Stimulated activated CD8-positive, alpha-beta memory T cell treated with anti-CD3 and anti-CD28 coated beads, Interleukin-15, amount 100 ng/mL, for 48 hours (primary cell): ENCODE results near the gene GJB2.
A peak's percentile ranks its signal among the peaks of the same experiment; 100 is the strongest.

ENCODE experiments used
- DNase-seq, 2 donors: peaks; one replicate each; pipeline ENCODE4 v3.0.0-alpha.2; 2020; ENCODE audit warnings: low read depth in 2 of 2

Gene GJB2

DNA sequence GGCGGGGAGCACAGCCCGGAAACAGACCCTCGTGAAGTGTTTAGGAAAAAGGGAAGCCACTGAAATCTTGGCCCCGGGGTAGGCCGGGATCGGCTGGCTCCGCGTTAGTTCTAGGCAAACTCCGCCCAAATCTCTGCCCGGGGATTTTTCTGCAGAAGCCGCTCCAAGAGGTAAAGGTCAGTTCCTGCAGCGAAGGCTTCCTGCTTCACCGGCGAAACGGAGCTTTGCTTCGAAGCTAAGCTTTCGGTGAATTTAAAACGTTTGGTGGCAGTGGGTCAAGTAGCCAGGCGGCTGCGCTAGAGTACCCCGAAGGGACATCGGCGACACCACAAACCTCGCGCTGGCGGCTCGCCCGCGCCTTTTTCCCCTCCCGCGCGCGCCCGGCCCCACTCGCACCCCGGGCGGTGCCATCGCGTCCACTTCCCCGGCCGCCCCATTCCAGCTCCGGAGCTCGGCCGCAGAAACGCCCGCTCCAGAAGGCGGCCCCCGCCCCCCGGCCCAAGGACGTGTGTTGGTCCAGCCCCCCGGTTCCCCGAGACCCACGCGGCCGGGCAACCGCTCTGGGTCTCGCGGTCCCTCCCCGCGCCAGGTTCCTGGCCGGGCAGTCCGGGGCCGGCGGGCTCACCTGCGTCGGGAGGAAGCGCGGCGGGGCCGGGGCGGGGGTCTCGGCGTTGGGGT lies 441 bp downstream of the GJB2 start:
- DNase-seq, result no peak

DNA sequence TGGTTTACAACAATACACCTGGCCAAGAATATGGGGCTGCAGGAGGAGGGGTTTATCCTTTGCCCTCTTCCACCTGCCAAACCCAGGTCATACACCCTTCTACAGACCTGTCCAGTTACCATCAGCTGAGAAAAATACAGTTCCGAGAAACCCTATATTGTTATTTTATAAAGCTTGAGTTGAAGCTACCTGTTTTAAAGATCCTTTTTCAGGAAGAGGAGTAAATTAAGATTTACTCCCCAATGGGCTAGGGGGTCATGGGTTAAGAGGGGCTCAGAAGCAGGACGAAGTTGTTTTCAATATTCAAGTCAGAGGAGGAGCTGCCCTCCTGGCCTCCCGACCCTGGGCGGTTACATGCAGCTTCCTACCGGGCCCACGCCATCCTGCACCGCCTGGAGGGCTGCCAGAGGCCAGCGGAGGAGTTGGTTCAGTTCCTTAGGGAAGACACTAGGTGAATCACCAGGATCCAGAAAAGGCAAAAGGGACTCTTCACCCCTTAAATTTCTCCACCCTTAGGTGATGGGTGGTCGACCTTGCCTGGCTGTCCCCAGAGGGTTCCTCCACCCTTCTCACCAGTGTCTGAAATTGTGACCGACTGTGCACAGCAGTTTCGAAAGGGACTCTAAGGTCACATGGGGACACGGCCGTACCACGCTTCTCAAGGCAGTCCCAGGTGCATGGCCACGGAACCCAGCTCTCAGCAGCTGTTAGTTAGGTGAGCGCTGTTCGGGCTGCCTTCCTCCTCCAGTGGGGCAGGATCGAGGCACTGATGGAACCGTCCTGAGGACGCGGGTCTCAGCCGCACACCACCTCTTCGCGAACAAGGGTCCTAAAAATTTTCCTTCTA lies 1.2 kb downstream of the GJB2 start:
- no peak for DNase-seq

GRCh38 chr13:20190481-20191310 lies 2.0 kb downstream of the GJB2 start:
- DNase-seq, result no peak

DNA sequence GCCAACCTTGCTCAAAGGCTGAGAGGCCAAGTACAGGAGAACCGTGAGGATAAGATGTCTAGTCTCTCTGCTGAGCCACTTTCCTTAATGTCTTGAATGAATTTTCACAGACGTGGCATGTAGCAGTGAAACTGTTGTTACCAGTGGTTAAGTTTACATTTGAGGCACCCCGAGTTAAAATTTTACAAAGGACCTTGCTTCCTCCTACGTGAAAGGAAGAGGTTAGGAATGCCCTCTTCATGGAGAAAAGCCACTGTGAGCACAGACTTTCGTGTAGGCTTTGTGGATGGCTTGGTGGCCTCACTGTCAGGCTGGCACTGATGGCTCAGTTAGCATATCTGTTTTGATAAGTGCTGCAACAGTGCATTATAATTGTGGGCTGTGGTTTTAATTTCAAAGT lies 2.7 kb downstream of the GJB2 start:
- DNase-seq, result no peak

- DNase-seq, result no peak
Observed at GRCh38 chr13:20188667-20189553, 3.8 kb downstream of the GJB2 start.

GRCh38 chr13:20186771-20187170 lies 6.0 kb downstream of the GJB2 start:
- DNase-seq, result no peak

- no peak for DNase-seq
Observed at GRCh38 chr13:20185366-20186056, 7.2 kb downstream of the GJB2 start.

GRCh38 chr13:20182231-20182846 lies 10.4 kb downstream of the GJB2 start:
- DNase-seq, result no peak

- DNase-seq, result no peak
Observed at GRCh38 chr13:20181188-20181587, 11.6 kb downstream of the GJB2 start.

- DNase-seq, result no peak
Observed at GRCh38 chr13:20178156-20178555, 14.6 kb downstream of the GJB2 start.

DNA sequence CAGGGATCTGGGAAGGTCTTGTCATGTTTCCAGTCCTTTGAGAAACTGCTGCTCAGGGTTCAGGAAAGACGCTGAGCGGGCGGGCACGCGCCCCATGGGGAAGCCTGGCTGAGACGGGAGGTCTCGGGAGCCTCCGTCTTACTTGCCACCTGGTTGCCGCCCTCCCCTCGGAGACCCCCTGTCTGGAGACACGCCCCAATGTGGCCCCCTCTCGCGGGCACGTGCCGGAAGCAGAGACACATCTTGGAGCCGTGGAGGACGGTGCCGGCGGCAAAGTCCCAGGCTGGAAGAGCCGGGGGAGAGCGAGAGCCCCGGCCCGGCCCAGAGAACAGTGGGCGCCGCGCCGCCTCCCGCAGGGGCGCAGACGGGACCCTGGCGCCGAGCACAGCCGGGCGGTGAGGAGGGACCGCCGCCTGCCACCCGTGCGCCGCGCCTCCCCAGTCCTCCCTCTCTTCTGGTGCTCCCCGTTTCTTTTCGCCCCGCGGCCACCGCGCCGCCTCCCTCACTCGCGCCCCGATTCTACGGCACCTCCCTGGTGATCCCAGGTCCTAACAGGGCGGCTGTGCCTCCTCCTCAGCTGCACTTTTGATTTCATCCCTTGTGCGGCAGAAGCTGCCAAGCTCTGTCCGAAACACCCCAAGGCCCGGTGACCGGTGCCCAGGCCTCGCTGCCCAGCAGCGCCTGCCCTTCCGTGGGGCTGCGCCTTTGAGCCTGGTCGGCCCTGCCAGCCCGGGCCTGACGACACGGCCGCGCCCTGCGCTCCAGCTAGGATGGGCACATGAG lies 15.5 kb downstream of the GJB2 start:
- DNase-seq, result no peak

- no peak for DNase-seq
Observed at GRCh38 chr13:20175907-20176652, 16.7 kb downstream of the GJB2 start.

DNA sequence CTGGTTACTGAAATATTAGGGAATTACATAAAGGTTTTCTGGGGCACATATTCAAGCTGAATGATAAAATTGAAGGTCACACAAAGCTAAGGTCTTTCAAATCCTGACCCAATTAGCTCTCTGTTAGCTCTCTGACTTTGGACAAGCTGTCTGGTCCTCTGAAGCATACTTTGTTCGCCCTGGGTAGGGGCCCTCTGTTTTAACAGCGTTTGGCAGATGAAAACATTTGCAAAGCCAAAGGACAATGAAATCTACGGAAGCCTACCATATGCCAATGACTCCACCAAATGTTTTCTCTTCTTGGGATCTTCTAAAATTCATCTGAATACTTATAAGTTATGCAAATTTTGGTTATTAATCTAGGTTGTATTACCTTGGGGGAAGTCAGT lies 17.3 kb downstream of the GJB2 start:
- DNase-seq, result no peak

DNA sequence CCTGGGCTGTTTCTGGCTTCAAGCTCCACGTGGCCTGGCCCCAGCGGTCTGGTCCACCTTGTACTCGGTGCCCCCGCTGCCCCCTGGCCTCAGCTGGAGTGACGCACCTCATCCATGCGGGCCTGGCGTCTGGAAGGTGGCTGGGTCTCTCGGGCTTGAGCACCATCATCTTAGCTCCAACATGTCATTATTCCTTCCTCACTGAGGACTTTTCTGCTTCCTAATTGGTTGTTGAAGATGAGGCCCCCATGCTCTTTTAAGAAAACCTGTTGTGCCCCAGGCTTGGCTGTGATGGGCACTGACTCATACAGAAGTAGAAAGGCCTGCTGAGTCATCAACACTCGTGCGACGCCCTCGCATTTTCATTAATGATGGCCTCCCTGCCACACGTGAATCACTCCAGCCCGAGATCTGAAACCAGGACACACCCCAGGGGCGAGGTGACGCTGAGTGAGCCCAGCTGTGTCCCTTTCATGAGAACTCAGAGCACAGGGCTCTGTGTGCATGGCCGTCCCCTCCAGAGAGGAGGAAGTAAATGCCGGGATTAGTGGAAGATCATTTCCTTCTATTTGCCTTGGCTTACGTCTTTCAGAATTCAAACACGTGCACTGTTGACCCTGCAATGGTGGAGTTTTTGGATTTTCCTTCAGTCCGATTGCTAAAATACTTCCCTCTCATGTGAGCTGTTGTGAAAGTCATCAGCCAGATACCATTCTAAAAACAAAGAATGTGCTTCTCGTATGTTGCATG lies 17.9 kb downstream of the GJB2 start:
- DNase-seq, result peak; percentile 66 to 71

- no peak for DNase-seq
Observed at GRCh38 chr13:20173116-20173746, 19.5 kb downstream of the GJB2 start.

DNA sequence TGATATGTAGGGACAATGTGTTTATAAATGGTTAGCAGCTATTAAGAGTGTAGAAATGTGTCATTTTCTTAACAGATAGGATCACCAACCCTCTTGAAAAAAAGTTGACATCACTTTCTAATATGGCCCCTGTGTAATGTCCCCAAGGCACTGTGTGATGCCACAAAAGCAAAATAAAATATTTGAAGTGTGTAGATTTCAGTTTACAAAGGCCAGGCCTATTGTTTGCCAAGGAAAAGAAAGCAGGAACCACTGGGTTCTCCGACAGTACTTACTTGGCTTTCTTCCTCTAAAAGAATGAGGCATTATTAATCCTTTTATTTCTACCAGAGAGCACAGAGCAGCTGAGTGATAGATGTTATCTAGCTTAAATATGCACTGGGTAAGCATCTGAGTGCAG lies 21.4 kb downstream of the GJB2 start:
- no peak for DNase-seq

GRCh38 chr13:20170921-20171320 lies 21.8 kb downstream of the GJB2 start:
- DNase-seq, result no peak

DNA sequence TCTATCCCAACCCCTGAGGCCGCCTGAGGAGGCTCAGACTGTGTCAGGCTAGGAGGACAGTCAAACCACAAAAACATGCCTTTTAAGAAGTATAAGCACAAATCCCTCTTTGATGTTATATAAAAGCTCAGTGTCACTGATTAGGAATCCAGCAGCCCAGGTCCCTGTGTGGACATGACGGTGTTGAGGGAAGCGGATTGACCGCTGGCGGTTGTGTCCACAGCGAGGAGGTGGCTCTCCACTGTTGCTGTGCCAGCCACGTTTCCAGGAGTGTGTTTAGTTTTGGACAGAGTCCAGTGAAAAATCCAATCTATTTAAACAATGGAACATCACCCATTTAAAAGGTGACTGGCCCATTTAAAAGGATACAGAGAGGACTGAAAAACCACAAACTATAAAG lies 24.3 kb downstream of the GJB2 start:
- no peak for DNase-seq
